ENCODE data around the gene RASA2.

DNA sequence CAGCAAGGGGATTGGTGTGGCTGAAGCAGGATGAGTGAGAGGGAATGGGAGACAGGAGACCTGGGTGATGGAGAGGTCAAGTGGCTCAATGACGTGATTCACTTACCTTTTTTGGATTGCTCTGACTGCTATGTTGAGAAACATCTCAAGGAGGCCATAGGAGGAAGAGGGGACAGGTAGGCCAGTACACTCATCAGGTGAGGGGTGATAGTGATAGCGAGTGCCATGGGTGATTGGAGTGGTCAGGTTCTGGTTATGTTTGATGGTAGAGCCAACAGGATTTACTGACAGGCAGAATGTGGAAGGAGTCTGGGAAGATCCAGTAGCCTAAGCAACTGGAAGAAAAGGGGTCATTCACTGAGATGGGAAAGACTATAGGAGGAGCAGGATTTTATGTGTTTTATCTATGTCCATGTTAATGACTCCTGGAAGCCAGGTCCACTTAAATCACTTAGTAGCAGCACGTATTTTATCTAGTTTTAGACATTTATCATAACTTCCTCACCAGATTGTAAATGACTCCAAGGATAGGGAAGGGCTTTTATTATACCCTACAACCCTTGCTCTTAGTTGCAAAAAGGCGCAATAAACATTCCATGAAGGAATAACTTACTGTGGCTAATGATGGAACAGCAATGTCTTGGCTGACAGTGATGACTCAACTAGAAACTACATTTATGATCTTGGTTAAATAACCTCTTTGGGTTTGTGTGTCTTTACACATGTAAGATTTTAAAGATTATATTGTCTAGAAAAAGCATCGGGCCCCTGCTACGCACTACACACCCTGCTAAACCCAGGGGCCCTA lies 131.5 kb downstream of the RASA2 start:
- TF ChIP-seq, protein P1, sequence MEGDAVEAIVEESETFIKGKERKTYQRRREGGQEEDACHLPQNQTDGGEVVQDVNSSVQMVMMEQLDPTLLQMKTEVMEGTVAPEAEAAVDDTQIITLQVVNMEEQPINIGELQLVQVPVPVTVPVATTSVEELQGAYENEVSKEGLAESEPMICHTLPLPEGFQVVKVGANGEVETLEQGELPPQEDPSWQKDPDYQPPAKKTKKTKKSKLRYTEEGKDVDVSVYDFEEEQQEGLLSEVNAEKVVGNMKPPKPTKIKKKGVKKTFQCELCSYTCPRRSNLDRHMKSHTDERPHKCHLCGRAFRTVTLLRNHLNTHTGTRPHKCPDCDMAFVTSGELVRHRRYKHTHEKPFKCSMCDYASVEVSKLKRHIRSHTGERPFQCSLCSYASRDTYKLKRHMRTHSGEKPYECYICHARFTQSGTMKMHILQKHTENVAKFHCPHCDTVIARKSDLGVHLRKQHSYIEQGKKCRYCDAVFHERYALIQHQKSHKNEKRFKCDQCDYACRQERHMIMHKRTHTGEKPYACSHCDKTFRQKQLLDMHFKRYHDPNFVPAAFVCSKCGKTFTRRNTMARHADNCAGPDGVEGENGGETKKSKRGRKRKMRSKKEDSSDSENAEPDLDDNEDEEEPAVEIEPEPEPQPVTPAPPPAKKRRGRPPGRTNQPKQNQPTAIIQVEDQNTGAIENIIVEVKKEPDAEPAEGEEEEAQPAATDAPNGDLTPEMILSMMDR (IDR thresholded peaks at IDR 0.05), result peak in 1 of 5 experiments; percentile 16
- TF ChIP-seq POLR2AphosphoS5 (IDR thresholded peaks at IDR 0.05) (no peak), EP300 (IDR thresholded peaks at IDR 0.05; ENCODE audit: low read depth) (no peak), POLR2A (IDR thresholded peaks at IDR 0.05) (no peak)

All from transverse colon (tissue), 4 donors.